Endodermal cell (in vitro differentiated cells): ENCODE data around the gene PHC2. TPM values are rescaled to one million over a fixed set of nuclear protein-coding genes. Genes with fewer than 3 reads are reported as not detected.

ENCODE experiments used
- DNase-seq: peaks from one replicate; pipeline ENCODE4 v3.0.0-alpha.2; 2017
- H3K27ac ChIP-seq: 2 replicates; pipeline ENCODE4 v1.5.1; 2013; ENCODE audit warnings: mild to moderate bottlenecking, low read depth, low read length, moderate library complexity
- H3K27me3 ChIP-seq: 2 replicates; pipeline ENCODE4 v1.6.1; 2013; ENCODE audit warnings: mild to moderate bottlenecking, low read length, moderate library complexity; ENCODE audit not compliant: insufficient read depth, control insufficient read depth, poor library complexity, severe bottlenecking
- H3K36me3 ChIP-seq: 2 replicates; pipeline ENCODE4 v1.7.0; 2013; ENCODE audit warnings: mild to moderate bottlenecking, low read length, moderate library complexity; ENCODE audit not compliant: control insufficient read depth, insufficient read depth
- H3K4me1 ChIP-seq: one replicate; pipeline ENCODE4 v1.7.0; 2013; ENCODE audit warnings: low read length; ENCODE audit not compliant: control insufficient read depth, insufficient read depth
- H3K4me3 ChIP-seq: 2 replicates; pipeline ENCODE4 v1.5.1; 2013; ENCODE audit warnings: mild to moderate bottlenecking, low read length, moderate library complexity
- H3K9ac ChIP-seq: 2 replicates; pipeline ENCODE4 v1.6.1; 2013; ENCODE audit warnings: mild to moderate bottlenecking, low read length, moderate library complexity; ENCODE audit not compliant: poor library complexity, severe bottlenecking; ENCODE audit errors: extremely low read depth
- H3K9me3 ChIP-seq: 2 replicates; pipeline ENCODE4 v1.6.1; 2013; ENCODE audit warnings: mild to moderate bottlenecking, low read length, moderate library complexity; ENCODE audit not compliant: control insufficient read depth
- H3K27ac Mint-ChIP-seq: 2 replicates; pipeline ENCODE4 v1.8.0; 2020; ENCODE audit warnings: mixed read lengths
- H3K27me3 Mint-ChIP-seq: 2 replicates; pipeline ENCODE4 v1.8.0; 2021; ENCODE audit warnings: mild to moderate bottlenecking, mixed read lengths; ENCODE audit not compliant: insufficient read depth
- H3K36me3 Mint-ChIP-seq: 2 replicates; pipeline ENCODE4 v1.8.0; 2020; ENCODE audit warnings: low read depth, mixed read lengths
- H3K4me1 Mint-ChIP-seq: 2 replicates; pipeline ENCODE4 v1.8.0; 2020; ENCODE audit warnings: mixed read lengths
- H3K4me3 Mint-ChIP-seq: 2 replicates; pipeline ENCODE4 v1.8.0; 2020; ENCODE audit warnings: mild to moderate bottlenecking, moderate library complexity, mixed read lengths
- H3K9me3 Mint-ChIP-seq: 2 replicates; pipeline ENCODE4 v1.8.0; 2020; ENCODE audit warnings: mild to moderate bottlenecking, mixed read lengths
- WGBS, 2 experiments: methylation state at CpG; one replicate each; pipeline versions ENCODE4 v1.1.5 to v1.1.7; 2013; ENCODE audit warnings: missing lambda C conversion rate in 2 of 2, mixed read lengths in 1 of 2; ENCODE audit not compliant: insufficient coverage in 1 of 2, insufficient read length in 1 of 2; 5-methylcytosine and 5-hydroxymethylcytosine counted together
- total RNA-seq, 2 donors: library from RNA; stranded (reverse); fragmentation: NEBNext Ultra II Directional in 1 of 2; extraction: Animal tissue kit (Norgen Biotek cat#: 25700) in 1 of 2; gene quantifications; 2 replicates in 1 of 2; 3 replicates in 1 of 2; pipeline ENCODE4 v1.2.1, GENCODE V29; 2021
- TF ChIP-seq, protein P1 (sequence below): fragments of 200-600 bp; sonication (generic); conservative IDR thresholded peaks from 2 replicates; pipeline ENCODE4 v1.5.0; 2021; ENCODE audit warnings: antibody characterized with exemption, mild to moderate bottlenecking

PHC2 gene
- total RNA-seq, 2 donors from 2014 or later, result 32.1 to 43.9 TPM

DNA sequence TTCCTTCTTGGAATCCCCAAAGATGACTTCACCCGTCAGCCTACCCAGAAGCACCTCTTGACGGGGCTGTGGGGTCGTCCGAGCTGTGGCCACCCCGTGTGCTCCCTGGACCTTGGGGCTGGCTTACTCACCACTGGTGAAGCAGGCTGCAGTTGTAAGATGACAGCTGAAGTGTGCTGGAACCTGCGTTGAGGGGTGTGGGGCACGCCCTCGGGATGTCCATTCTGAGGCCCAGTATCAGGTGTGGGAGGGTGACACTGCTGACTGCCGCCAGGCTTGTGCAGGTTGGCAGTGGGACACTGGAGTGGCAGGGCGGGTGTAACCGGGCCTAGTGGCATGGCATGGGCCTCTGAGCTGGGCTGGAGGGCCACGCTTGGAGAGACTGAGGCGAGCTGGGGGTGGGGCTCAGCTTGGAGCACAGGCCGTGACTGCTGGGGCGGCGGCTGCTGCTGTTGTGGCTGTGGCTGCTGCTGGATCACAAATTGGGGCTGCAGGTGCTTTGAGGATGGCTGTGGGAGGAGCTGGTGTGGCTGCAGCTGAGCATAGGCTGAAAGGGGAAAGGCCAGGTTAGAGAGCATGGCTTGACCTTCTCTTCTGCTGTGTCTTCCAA, 76.1 kb downstream of the PHC2 start:
- Histone ChIP-seq H3K27ac (no peak overlapping the region), H3K36me3 (no peaks in the 10 kb centered on the region), H3K4me3 (no peak overlapping the region), H3K9ac (no peak overlapping the region), H3K9me3 (no peaks in the 10 kb centered on the region), H3K27me3 (peaks cover 26% of the 10 kb centered on the region), H3K4me1 (peaks cover 4% of the 10 kb centered on the region)
- Mint-ChIP-seq H3K36me3 (no peaks in the 10 kb centered on the region), H3K4me1 (peaks cover 25% of the 10 kb centered on the region), H3K4me3 (no peak overlapping the region), H3K9me3 (peaks cover 5% of the 10 kb centered on the region), H3K27ac (no peak overlapping the region), H3K27me3 (peaks cover 80% of the 10 kb centered on the region)
- 92 to 95% methylated on average over 8 to 16 of the region's 16 CpGs for WGBS, 2 experiments
- DNase-seq, result no peak
- TF ChIP-seq, protein P1, sequence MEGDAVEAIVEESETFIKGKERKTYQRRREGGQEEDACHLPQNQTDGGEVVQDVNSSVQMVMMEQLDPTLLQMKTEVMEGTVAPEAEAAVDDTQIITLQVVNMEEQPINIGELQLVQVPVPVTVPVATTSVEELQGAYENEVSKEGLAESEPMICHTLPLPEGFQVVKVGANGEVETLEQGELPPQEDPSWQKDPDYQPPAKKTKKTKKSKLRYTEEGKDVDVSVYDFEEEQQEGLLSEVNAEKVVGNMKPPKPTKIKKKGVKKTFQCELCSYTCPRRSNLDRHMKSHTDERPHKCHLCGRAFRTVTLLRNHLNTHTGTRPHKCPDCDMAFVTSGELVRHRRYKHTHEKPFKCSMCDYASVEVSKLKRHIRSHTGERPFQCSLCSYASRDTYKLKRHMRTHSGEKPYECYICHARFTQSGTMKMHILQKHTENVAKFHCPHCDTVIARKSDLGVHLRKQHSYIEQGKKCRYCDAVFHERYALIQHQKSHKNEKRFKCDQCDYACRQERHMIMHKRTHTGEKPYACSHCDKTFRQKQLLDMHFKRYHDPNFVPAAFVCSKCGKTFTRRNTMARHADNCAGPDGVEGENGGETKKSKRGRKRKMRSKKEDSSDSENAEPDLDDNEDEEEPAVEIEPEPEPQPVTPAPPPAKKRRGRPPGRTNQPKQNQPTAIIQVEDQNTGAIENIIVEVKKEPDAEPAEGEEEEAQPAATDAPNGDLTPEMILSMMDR, result no peak

DNA sequence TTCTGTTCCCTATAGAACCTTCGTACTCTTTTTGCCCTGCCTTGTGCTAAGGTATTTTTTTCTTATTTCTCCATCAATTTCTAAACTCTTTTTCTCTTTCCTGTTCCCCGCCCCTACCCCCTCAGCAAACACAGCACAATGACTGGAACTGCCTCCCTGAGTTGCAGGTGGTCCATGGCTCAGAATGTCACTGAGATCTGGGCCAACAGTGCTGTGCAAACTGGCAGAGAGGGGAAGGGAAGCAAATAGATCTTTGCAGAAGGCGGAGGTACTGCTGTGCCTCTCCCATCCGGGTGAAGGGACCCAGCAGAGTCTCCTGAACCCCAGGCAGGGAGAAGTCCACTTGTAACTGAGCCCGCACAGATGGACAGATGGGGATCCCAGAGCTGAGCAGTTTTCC, 77.4 kb downstream of the PHC2 start:
- H3K4me3 ChIP-seq, result no peak overlapping the region
- Mint-ChIP-seq H3K4me1 (peaks cover 25% of the 10 kb centered on the region), H3K9me3 (peaks cover 5% of the 10 kb centered on the region), H3K27me3 (peaks cover 74% of the 10 kb centered on the region), H3K4me3 (no peak overlapping the region), H3K36me3 (no peaks in the 10 kb centered on the region), H3K27ac (no peak overlapping the region)
- H3K27ac ChIP-seq, result no peak overlapping the region
- H3K4me1 ChIP-seq, result peaks cover 4% of the 10 kb centered on the region
- peaks cover 26% of the 10 kb centered on the region for H3K27me3 ChIP-seq
- 90 to 93% methylated on average over 3 to 5 of the region's 5 CpGs for WGBS, 2 experiments
- H3K9ac ChIP-seq, result no peak overlapping the region
- TF ChIP-seq, protein P1, result no peak
- H3K36me3 ChIP-seq, result no peaks in the 10 kb centered on the region
- no peak for DNase-seq
- H3K9me3 ChIP-seq, result no peaks in the 10 kb centered on the region

DNA sequence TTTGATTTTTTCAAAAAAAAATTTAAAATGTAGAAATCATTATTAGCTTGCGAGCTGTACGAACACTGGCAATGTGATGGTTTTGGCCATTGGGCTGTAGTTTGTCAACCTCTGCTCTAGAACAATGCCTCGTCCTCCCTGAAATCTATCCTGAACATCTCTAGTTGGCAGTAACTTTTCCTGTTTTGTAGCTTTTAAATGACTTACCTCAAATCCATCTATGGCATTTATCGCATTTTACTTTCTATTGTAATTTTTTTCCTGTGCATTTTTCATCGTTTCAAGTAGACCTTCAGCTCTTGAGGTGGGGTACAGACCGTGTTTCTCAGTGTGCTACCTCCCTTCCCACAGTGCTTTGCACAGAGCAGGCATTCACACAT, 79.6 kb downstream of the PHC2 start:
- no peak overlapping the region for H3K27ac Mint-ChIP-seq
- Histone ChIP-seq H3K27ac (no peak overlapping the region), H3K36me3 (peaks cover 3% of the 10 kb centered on the region), H3K27me3 (peaks cover 26% of the 10 kb centered on the region), H3K4me1 (peaks cover 12% of the 10 kb centered on the region), H3K9me3 (no peaks in the 10 kb centered on the region), H3K4me3 (no peak overlapping the region), H3K9ac (no peak overlapping the region)
- TF ChIP-seq, protein P1, result no peak
- H3K36me3 Mint-ChIP-seq, result no peaks in the 10 kb centered on the region
- H3K4me1 Mint-ChIP-seq, result peaks cover 29% of the 10 kb centered on the region
- no peak for DNase-seq
- no peaks in the 10 kb centered on the region for H3K9me3 Mint-ChIP-seq
- H3K27me3 Mint-ChIP-seq, result peaks cover 87% of the 10 kb centered on the region
- H3K4me3 Mint-ChIP-seq, result no peak overlapping the region
- WGBS, 2 experiments, result 94 to 96% methylated on average over 6 of the region's 6 CpGs
